ENCODE results near the gene TMEM150B. TPM values are rescaled to one million over a fixed set of nuclear protein-coding genes. Genes with fewer than 3 reads are reported as not detected.

TMEM150B gene
- total RNA-seq, 2 experiments from 2014 or later = not detected

- no peak overlapping the region for H3K27ac Mint-ChIP-seq
These were observed 3.5 kb downstream of the TMEM150B start for GRCh38 chr19:55321466-55322137.

DNA sequence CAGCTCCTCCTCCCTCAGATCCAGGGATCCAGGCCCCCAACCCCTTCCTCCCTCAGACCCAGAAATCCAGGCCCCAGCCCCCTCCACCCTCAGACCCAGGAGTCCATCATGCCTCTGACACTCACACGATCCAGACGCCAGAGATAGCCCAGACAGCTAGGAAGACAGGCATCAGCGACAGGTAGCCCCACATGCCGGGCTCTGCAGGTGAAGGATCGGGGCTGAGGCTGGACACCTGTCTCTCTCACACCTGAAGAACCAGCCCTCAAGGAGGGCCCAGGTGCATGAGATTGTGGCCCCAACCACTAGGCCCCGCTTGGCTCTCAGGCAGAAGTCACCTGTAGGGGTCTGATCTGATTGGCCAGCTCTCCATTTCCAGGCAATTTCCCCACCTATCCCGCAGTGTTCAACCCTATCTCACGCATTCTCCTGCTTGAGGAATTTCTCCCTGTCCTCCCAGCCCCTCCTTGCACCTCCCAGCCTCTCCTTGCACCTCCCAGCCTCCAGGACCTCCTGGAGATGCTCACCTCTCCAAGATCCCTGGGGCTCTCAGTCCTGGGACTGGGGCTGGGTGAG is 4.2 kb downstream of the TMEM150B start:
- Mint-ChIP-seq H3K4me1 (ENCODE audit: low read depth) (no peaks in the 10 kb centered on the region), H3K27ac (no peak overlapping the region), H3K27me3 (peaks cover 9% of the 10 kb centered on the region), H3K4me3 (no peak overlapping the region), H3K9me3 (no peaks in the 10 kb centered on the region), H3K36me3 (no peaks in the 10 kb centered on the region)
- ChIA-PET CTCF (interaction anchor here (0.7 to 2.7 kb wide), 2 partner anchors 18 to 19 kb away, joined by 3 to 13 read pairs; no protein-coding TSS in a partner anchor), POLR2A (no interaction called here)
- intact Hi-C loops (cut with micrococcal nuclease) = no loop called here
- DNase-seq = no peak

More at GRCh38 chr19:55321466-55322137, 3.5 kb downstream of the TMEM150B start:
- Mint-ChIP-seq H3K36me3 (no peaks in the 10 kb centered on the region), H3K4me1 (ENCODE audit: low read depth) (no peaks in the 10 kb centered on the region), H3K9me3 (no peaks in the 10 kb centered on the region), H3K27me3 (peaks cover 9% of the 10 kb centered on the region), H3K4me3 (no peak overlapping the region)
- DNase-seq = no peak
- CTCF ChIA-PET = interaction anchor here (2.7 kb wide), 1 partner anchor 20 kb away, joined by 13 read pairs; no protein-coding TSS in a partner anchor
- intact Hi-C loops (cut with micrococcal nuclease) = no loop called here
- POLR2A ChIA-PET = no interaction called here

DNA sequence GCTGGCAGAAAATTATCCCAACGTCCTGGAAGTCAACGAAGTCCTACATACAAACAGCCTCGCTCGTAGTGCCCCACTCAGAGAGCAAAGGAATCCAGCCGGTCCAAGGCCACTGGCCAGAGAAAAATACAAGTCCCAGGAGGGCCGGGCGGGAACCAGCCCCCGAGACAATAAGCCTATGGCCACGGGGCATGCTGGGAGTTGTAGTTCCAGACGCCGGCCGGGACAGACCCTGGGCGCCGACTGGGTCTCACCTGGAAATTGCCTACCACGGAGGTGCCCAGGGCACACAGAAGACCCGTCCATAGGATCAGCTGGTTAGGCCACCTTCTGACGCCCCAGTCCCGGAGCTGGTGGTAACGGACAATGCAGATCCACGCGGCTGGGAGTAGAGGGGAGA is 5.4 kb downstream of the TMEM150B start:
- ChIA-PET CTCF (interaction anchor here (2.7 kb wide), 1 partner anchor 18 kb away, joined by 13 read pairs; no protein-coding TSS in a partner anchor), POLR2A (no interaction called here)
- Mint-ChIP-seq H3K4me1 (ENCODE audit: low read depth) (no peaks in the 10 kb centered on the region), H3K36me3 (no peaks in the 10 kb centered on the region), H3K9me3 (no peaks in the 10 kb centered on the region), H3K4me3 (no peak overlapping the region), H3K27me3 (peaks cover 9% of the 10 kb centered on the region), H3K27ac (no peak overlapping the region)
- DNase-seq = no peak
- intact Hi-C loops (cut with micrococcal nuclease) = no loop called here

- DNase-seq = no peak
- no peaks in the 10 kb centered on the region for H3K36me3 Mint-ChIP-seq
- intact Hi-C loops (cut with micrococcal nuclease) = no loop called here
- H3K4me3 Mint-ChIP-seq = no peak overlapping the region
- H3K27ac Mint-ChIP-seq = no peak overlapping the region
- POLR2A ChIA-PET = no interaction called here
- H3K27me3 Mint-ChIP-seq = peaks cover 2% of the 10 kb centered on the region
- H3K9me3 Mint-ChIP-seq = no peaks in the 10 kb centered on the region
- CTCF ChIA-PET = no interaction called here
- no peaks in the 10 kb centered on the region for H3K4me1 Mint-ChIP-seq (ENCODE audit: low read depth)
These were observed 8.5 kb downstream of the TMEM150B start for GRCh38 chr19:55316646-55317045.

- no peaks in the 10 kb centered on the region for H3K27me3 Mint-ChIP-seq
- H3K27ac Mint-ChIP-seq = no peak overlapping the region
- H3K36me3 Mint-ChIP-seq = no peaks in the 10 kb centered on the region
- H3K9me3 Mint-ChIP-seq = no peaks in the 10 kb centered on the region
- intact Hi-C loops (cut with micrococcal nuclease) = no loop called here
- DNase-seq = no peak
- H3K4me3 Mint-ChIP-seq = no peak overlapping the region
- H3K4me1 Mint-ChIP-seq (ENCODE audit: low read depth) = no peaks in the 10 kb centered on the region
- CTCF ChIA-PET = interaction anchor here (1.3 kb wide), 1 partner anchor 15 kb away, joined by 3 read pairs; no protein-coding TSS in a partner anchor
- POLR2A ChIA-PET = no interaction called here
These were observed 9.1 kb downstream of the TMEM150B start for GRCh38 chr19:55315956-55316525.

DNA sequence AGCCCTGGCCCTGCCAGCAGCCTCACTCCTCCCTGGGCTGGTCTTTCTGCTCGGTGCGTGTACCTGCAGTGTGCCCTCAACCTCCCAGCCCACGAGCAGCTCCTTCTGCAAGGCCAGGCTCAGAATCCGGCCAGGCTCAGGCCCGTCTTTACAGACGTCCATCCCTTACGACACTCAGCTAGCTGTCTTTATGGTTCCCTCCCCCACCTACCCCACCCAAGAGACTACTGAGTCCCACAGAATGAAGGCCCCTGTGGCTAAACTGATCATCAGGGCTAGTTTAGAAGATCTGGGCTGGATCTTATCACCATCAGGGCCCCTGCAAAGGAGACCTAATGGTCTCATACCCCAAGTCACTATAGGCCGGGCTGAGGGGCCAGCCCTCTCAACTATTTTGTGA is 10.7 kb downstream of the TMEM150B start:
- H3K4me3 Mint-ChIP-seq = no peak overlapping the region
- CTCF ChIA-PET = interaction anchor here (1.3 to 2.9 kb wide), 2 partner anchors 12 to 13 kb away, joined by 3 to 13 read pairs; no protein-coding TSS in a partner anchor
- H3K27me3 Mint-ChIP-seq = no peaks in the 10 kb centered on the region
- H3K4me1 Mint-ChIP-seq (ENCODE audit: low read depth) = no peaks in the 10 kb centered on the region
- intact Hi-C loops (cut with micrococcal nuclease) = no loop called here
- H3K27ac Mint-ChIP-seq = no peak overlapping the region
- DNase-seq = no peak
- H3K36me3 Mint-ChIP-seq = no peaks in the 10 kb centered on the region
- H3K9me3 Mint-ChIP-seq = no peaks in the 10 kb centered on the region
- POLR2A ChIA-PET = no interaction called here

DNA sequence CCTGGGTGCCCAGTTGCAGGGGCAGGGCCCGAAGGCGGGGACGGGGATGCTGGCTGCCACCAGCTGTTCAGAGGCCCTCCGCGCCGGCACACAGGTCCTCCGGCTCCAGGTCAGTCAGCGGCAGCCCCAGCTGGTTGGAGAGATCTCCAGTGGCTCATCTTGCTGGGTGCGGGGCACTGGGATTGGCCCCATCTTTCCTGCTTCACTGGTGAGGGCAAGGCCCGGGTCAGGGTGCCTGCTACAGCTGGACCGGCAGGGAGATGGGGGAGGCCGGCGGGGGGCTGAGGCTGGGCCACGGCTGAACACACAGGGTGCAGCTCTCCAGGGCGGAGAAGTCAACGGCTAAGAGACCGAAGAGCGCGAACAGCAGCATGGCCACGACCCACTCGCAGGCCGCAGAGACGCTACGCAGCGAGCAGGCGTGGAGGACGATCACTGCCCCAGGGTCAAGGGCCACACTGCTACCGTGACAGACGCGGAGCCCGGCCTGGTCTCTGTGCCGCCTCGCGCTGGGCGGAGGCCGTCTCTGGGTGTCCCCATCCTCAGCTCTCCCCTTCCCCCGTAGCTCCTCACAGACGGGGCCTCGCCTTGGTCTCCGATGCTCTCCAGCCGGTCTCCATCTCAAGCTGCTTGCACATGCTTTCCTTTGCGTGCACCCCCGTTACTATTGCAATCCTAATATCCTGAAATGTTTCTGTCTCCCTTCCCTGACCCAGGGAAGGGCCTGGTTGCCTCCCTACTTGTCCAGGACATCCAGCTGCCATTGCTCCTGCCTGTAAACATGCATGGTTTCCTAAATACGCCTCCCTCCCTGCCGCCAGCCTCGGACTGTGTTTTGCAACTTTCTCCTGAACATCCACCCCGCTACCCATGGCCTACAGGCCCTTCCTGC is 12.3 kb downstream of the TMEM150B start:
- H3K4me3 Mint-ChIP-seq = no peak overlapping the region
- H3K4me1 Mint-ChIP-seq (ENCODE audit: low read depth) = no peaks in the 10 kb centered on the region
- no peak overlapping the region for H3K27ac Mint-ChIP-seq
- H3K9me3 Mint-ChIP-seq = no peaks in the 10 kb centered on the region
- ChIA-PET POLR2A (interaction anchor here (0.8 kb wide), 1 partner anchor 71 kb away, joined by 3 read pairs; the partner anchor contains the start of gene TMEM238), CTCF (interaction anchor here (2.9 kb wide), 1 partner anchor 11 kb away, joined by 13 read pairs; no protein-coding TSS in a partner anchor)
- intact Hi-C loops (cut with micrococcal nuclease) = no loop called here
- DNase-seq = no peak
- H3K27me3 Mint-ChIP-seq = no peaks in the 10 kb centered on the region
- no peaks in the 10 kb centered on the region for H3K36me3 Mint-ChIP-seq

- CTCF ChIA-PET = interaction anchor here (2.9 kb wide), 1 partner anchor 10 kb away, joined by 13 read pairs; no protein-coding TSS in a partner anchor
- no peaks in the 10 kb centered on the region for H3K4me1 Mint-ChIP-seq (ENCODE audit: low read depth)
- POLR2A ChIA-PET = no interaction called here
- H3K4me3 Mint-ChIP-seq = no peak overlapping the region
- DNase-seq = no peak
- H3K27me3 Mint-ChIP-seq = no peaks in the 10 kb centered on the region
- intact Hi-C loops (cut with micrococcal nuclease) = no loop called here
- H3K27ac Mint-ChIP-seq = no peak overlapping the region
- H3K36me3 Mint-ChIP-seq = no peaks in the 10 kb centered on the region
- no peaks in the 10 kb centered on the region for H3K9me3 Mint-ChIP-seq
These were observed 13.3 kb downstream of the TMEM150B start for GRCh38 chr19:55311797-55312196.

DNA sequence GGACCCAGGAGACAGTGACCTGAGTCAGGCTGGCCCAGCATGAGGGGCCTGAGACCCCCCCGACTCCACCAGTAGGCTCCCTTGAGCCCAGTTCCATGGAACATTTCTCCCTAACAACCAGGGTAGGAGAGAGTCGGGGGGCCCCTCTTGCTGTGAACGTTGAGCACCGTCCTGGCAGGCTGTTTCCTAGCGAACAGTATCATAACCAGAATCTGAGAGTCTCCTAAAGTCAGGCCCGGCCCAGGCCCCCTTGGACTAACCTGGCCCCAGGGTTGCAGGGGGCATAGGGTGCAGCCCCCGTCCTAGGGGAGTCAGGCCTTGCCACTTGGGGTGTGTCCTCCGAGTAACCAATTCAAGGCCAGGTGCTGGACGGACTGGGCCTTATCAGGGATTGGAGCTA is 13.7 kb downstream of the TMEM150B start:
- Mint-ChIP-seq H3K27me3 (no peaks in the 10 kb centered on the region), H3K36me3 (no peaks in the 10 kb centered on the region), H3K4me1 (ENCODE audit: low read depth) (no peaks in the 10 kb centered on the region), H3K27ac (no peak overlapping the region), H3K4me3 (no peak overlapping the region), H3K9me3 (no peaks in the 10 kb centered on the region)
- POLR2A ChIA-PET = no interaction called here
- DNase-seq = no peak
- intact Hi-C loops (cut with micrococcal nuclease) = no loop called here
- CTCF ChIA-PET = interaction anchor here (2.9 kb wide), 1 partner anchor 9 kb away, joined by 13 read pairs; no protein-coding TSS in a partner anchor

- no peaks in the 10 kb centered on the region for H3K4me1 Mint-ChIP-seq (ENCODE audit: low read depth)
- no peak overlapping the region for H3K4me3 Mint-ChIP-seq
- no peaks in the 10 kb centered on the region for H3K36me3 Mint-ChIP-seq
- CTCF ChIA-PET = no interaction called here
- H3K27ac Mint-ChIP-seq = no peak overlapping the region
- H3K27me3 Mint-ChIP-seq = no peaks in the 10 kb centered on the region
- DNase-seq = no peak
- no peaks in the 10 kb centered on the region for H3K9me3 Mint-ChIP-seq
- intact Hi-C loops (cut with micrococcal nuclease) = no loop called here
- POLR2A ChIA-PET = no interaction called here
These were observed 14.6 kb downstream of the TMEM150B start for GRCh38 chr19:55310498-55310897.

GRCh38 chr19:55309448-55309847 is 15.7 kb downstream of the TMEM150B start:
- Mint-ChIP-seq H3K4me1 (ENCODE audit: low read depth) (no peaks in the 10 kb centered on the region), H3K27ac (no peak overlapping the region), H3K36me3 (peaks cover 2% of the 10 kb centered on the region), H3K4me3 (no peak overlapping the region), H3K9me3 (no peaks in the 10 kb centered on the region), H3K27me3 (no peaks in the 10 kb centered on the region)
- ChIA-PET POLR2A (no interaction called here), CTCF (no interaction called here)
- no peak for DNase-seq
- intact Hi-C loops (cut with micrococcal nuclease) = no loop called here

GRCh38 chr19:55308281-55308680 is 16.9 kb downstream of the TMEM150B start:
- Mint-ChIP-seq H3K27ac (no peak overlapping the region), H3K9me3 (no peaks in the 10 kb centered on the region), H3K4me3 (no peak overlapping the region), H3K36me3 (peaks cover 2% of the 10 kb centered on the region), H3K4me1 (ENCODE audit: low read depth) (no peaks in the 10 kb centered on the region), H3K27me3 (no peaks in the 10 kb centered on the region)
- POLR2A ChIA-PET = interaction anchor here (0.6 kb wide), 1 partner anchor 347 kb away, joined by 3 read pairs; the partner anchor contains the start of gene U2AF2
- DNase-seq = no peak
- intact Hi-C loops (cut with micrococcal nuclease) = no loop called here
- CTCF ChIA-PET = interaction anchor here (1.4 kb wide), 1 partner anchor 75 kb away, joined by 4 read pairs; the partner anchor contains the start of gene TMEM238
